ENCODE measurements around the gene SLC25A21. TPM values are rescaled to one million over a fixed set of nuclear protein-coding genes. Genes with fewer than 3 reads are reported as not detected.

SLC25A21 gene
- total and polyA plus RNA-seq, 9 donors: 0.57 to 1.6 (median 1.1) TPM; not detected in 1

- Histone ChIP-seq H3K9me3 (no peaks in the 10 kb centered on the region), H3K27me3 (no peaks in the 10 kb centered on the region), H3K4me1 (ENCODE audit: insufficient read depth) (no peaks in the 10 kb centered on the region), H3K4me3 (no peak overlapping the region), H3K27ac (no peak overlapping the region), H3K36me3 (no peaks in the 10 kb centered on the region)
- TF ChIP-seq POLR2A (IDR thresholded peaks at IDR 0.05) (no peak), CTCF (IDR thresholded peaks at IDR 0.05) (no peak)
- WGBS, 3 donors: 40 to 45% (median 43%) methylated on average over 3 of the region's 3 CpGs
- intact Hi-C loops (cut with DNase I): no loop called here
- no peak for DNase-seq
These were observed 292.1 kb downstream of the SLC25A21 start for GRCh38 chr14:36880276-36880675.

GRCh38 chr14:36879558-36879957, 292.8 kb downstream of the SLC25A21 start:
- no peaks in the 10 kb centered on the region for H3K4me1 ChIP-seq (ENCODE audit: insufficient read depth)
- H3K27me3 ChIP-seq: no peaks in the 10 kb centered on the region
- H3K9me3 ChIP-seq: no peaks in the 10 kb centered on the region
- no peak overlapping the region for H3K27ac ChIP-seq
- WGBS, 3 donors: 26 to 79% (median 77%) methylated on average over 2 of the region's 2 CpGs
- intact Hi-C loops (cut with DNase I): no loop called here
- no peak for DNase-seq
- H3K4me3 ChIP-seq: no peak overlapping the region
- no peaks in the 10 kb centered on the region for H3K36me3 ChIP-seq
- TF ChIP-seq CTCF (IDR thresholded peaks at IDR 0.05): no peak
- TF ChIP-seq POLR2A (IDR thresholded peaks at IDR 0.05): no peak
- TF ChIP-seq EP300 (IDR thresholded peaks at IDR 0.05): no peak

GRCh38 chr14:36874396-36875138, 297.8 kb downstream of the SLC25A21 start:
- intact Hi-C loops (cut with DNase I): no loop called here
- H3K9me3 ChIP-seq: no peaks in the 10 kb centered on the region
- H3K27ac ChIP-seq: no peak overlapping the region
- WGBS, 3 donors: 59 to 62% (median 62%) methylated on average over 6 of the region's 6 CpGs
- no peaks in the 10 kb centered on the region for H3K4me1 ChIP-seq (ENCODE audit: insufficient read depth)
- H3K27me3 ChIP-seq: no peaks in the 10 kb centered on the region
- no peak overlapping the region for H3K4me3 ChIP-seq
- TF ChIP-seq EP300 (IDR thresholded peaks at IDR 0.05): no peak
- TF ChIP-seq CTCF (IDR thresholded peaks at IDR 0.05): no peak
- no peak for TF ChIP-seq POLR2A (IDR thresholded peaks at IDR 0.05)
- no peaks in the 10 kb centered on the region for H3K36me3 ChIP-seq
- DNase-seq: no peak

DNA sequence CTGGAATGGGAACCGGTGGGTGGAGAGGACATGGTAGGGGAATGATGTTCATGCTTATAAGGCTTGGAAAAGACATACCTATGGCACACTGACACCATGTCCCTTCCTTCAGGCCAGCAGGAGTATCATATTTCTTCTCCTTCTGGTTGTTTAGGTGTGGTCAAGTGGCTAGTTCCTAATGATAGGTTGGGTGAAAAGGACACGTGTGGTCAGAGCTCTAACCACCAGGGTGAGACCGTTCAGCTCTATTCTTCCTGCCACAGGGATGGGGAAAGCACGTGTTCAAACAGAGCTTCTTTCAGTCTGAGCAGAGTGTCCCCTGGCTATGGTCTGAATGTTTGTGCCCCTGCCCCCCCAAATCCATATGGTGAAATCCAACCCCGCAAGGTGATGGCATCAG, 301.6 kb downstream of the SLC25A21 start:
- Histone ChIP-seq H3K27ac (no peak overlapping the region), H3K4me3 (no peak overlapping the region), H3K36me3 (no peaks in the 10 kb centered on the region), H3K27me3 (no peaks in the 10 kb centered on the region), H3K4me1 (ENCODE audit: insufficient read depth) (no peaks in the 10 kb centered on the region), H3K9me3 (no peaks in the 10 kb centered on the region)
- WGBS, 3 donors: 58 to 68% (median 67%) methylated on average over 5 of the region's 5 CpGs
- TF ChIP-seq POLR2A (IDR thresholded peaks at IDR 0.05) (no peak), EP300 (IDR thresholded peaks at IDR 0.05) (no peak), CTCF (IDR thresholded peaks at IDR 0.05) (no peak)
- DNase-seq: no peak
- intact Hi-C loops (cut with DNase I): no loop called here

Measured in ovary (tissue), 9 donors.